ENCODE data around the gene ADGRD2.

Gene ADGRD2

GRCh38 chr9:124485201-124485600, 35.0 kb downstream of the ADGRD2 start:
- Histone ChIP-seq H2BK120ac (ENCODE audit: insufficient read depth, low read length, poor library complexity) (no peak overlapping the region), H2AFZ (ENCODE audit: insufficient read depth, low read length, poor library complexity) (no peak overlapping the region), H3K27me3 (ENCODE audit: insufficient read depth, low read length) (peaks cover 6% of the 10 kb centered on the region), H3K9me3 (ENCODE audit: insufficient read depth, low read depth, low read length) (peaks cover 5% of the 10 kb centered on the region), H3K27ac (ENCODE audit: low read depth, low read length) (no peak overlapping the region), H2BK5ac (ENCODE audit: low read depth, low read length, poor library complexity) (no peak overlapping the region), H4K91ac (ENCODE audit: low read depth, low read length) (no peak overlapping the region), H3K79me2 (ENCODE audit: control insufficient read depth, insufficient read depth, low read length, poor library complexity) (no peaks in the 10 kb centered on the region), H4K8ac (ENCODE audit: low read depth, low read length) (no peak overlapping the region), H3K4ac (ENCODE audit: low read depth, low read length) (no peak overlapping the region), H3K4me1 (ENCODE audit: control insufficient read depth in 1 of 2, insufficient read depth in 2 of 2, low read length in 2 of 2) (no peaks in the 10 kb centered on the region), H3K9ac (ENCODE audit: low read length) (no peak overlapping the region), H2AK5ac (ENCODE audit: low read length) (no peak overlapping the region), H3K14ac (ENCODE audit: low read length) (no peak overlapping the region), H3K23ac (ENCODE audit: low read length) (no peak overlapping the region), H3K4me2 (ENCODE audit: low read length) (no peak overlapping the region), H2BK12ac (ENCODE audit: low read length) (no peak overlapping the region), H3K36me3 (ENCODE audit: control insufficient read depth in 1 of 2, insufficient read depth in 2 of 2, low read length in 2 of 2) (no peaks in the 10 kb centered on the region), H4K12ac (ENCODE audit: low read depth, low read length) (no peak overlapping the region), H3K4me3 (ENCODE audit: low read depth, low read length) (no peak overlapping the region), H3K18ac (ENCODE audit: low read length) (no peak overlapping the region), H3K79me1 (ENCODE audit: low read length) (no peaks in the 10 kb centered on the region)
- WGBS (ENCODE audit: extremely low coverage, insufficient coverage, insufficient read length): no CpG with 5 or more reads among the region's 13 CpGs
- no peak for DNase-seq

- H3K79me1 ChIP-seq (ENCODE audit: low read length): no peaks in the 10 kb centered on the region
- H3K14ac ChIP-seq (ENCODE audit: low read length): no peak overlapping the region
- H3K79me2 ChIP-seq (ENCODE audit: control insufficient read depth, insufficient read depth, low read length, poor library complexity): no peaks in the 10 kb centered on the region
- no peak overlapping the region for H3K4me3 ChIP-seq (ENCODE audit: low read depth, low read length)
- peaks cover 6% of the 10 kb centered on the region for H3K27me3 ChIP-seq (ENCODE audit: insufficient read depth, low read length)
- no peak overlapping the region for H3K18ac ChIP-seq (ENCODE audit: low read length)
- H2BK120ac ChIP-seq (ENCODE audit: insufficient read depth, low read length, poor library complexity): no peak overlapping the region
- no peak overlapping the region for H4K91ac ChIP-seq (ENCODE audit: low read depth, low read length)
- no peak for DNase-seq
- no peak overlapping the region for H2BK12ac ChIP-seq (ENCODE audit: low read length)
- no peak overlapping the region for H3K4ac ChIP-seq (ENCODE audit: low read depth, low read length)
- H3K36me3 ChIP-seq (ENCODE audit: control insufficient read depth in 1 of 2, insufficient read depth in 2 of 2, low read length in 2 of 2): no peaks in the 10 kb centered on the region
- H4K8ac ChIP-seq (ENCODE audit: low read depth, low read length): no peak overlapping the region
- no peak overlapping the region for H3K23ac ChIP-seq (ENCODE audit: low read length)
- H2AFZ ChIP-seq (ENCODE audit: insufficient read depth, low read length, poor library complexity): no peak overlapping the region
- no peaks in the 10 kb centered on the region for H3K4me1 ChIP-seq (ENCODE audit: control insufficient read depth in 1 of 2, insufficient read depth in 2 of 2, low read length in 2 of 2)
- no peak overlapping the region for H3K4me2 ChIP-seq (ENCODE audit: low read length)
- no peak overlapping the region for H2BK5ac ChIP-seq (ENCODE audit: low read depth, low read length, poor library complexity)
- peaks cover 6% of the 10 kb centered on the region for H3K9me3 ChIP-seq (ENCODE audit: insufficient read depth, low read depth, low read length)
- no peak overlapping the region for H4K12ac ChIP-seq (ENCODE audit: low read depth, low read length)
- no peak overlapping the region for H3K9ac ChIP-seq (ENCODE audit: low read length)
- no CpG with 5 or more reads among the region's 15 CpGs for WGBS (ENCODE audit: extremely low coverage, insufficient coverage, insufficient read length)
- no peak overlapping the region for H3K27ac ChIP-seq (ENCODE audit: low read depth, low read length)
- H2AK5ac ChIP-seq (ENCODE audit: low read length): no peak overlapping the region
Measured at GRCh38 chr9:124485936-124486335, 35.7 kb downstream of the ADGRD2 start.

- H4K12ac ChIP-seq (ENCODE audit: low read depth, low read length): no peak overlapping the region
- no peaks in the 10 kb centered on the region for H3K79me1 ChIP-seq (ENCODE audit: low read length)
- H2BK5ac ChIP-seq (ENCODE audit: low read depth, low read length, poor library complexity): no peak overlapping the region
- H3K4me3 ChIP-seq (ENCODE audit: low read depth, low read length): no peak overlapping the region
- peaks cover 6% of the 10 kb centered on the region for H3K27me3 ChIP-seq (ENCODE audit: insufficient read depth, low read length)
- no peaks in the 10 kb centered on the region for H3K4me1 ChIP-seq (ENCODE audit: control insufficient read depth in 1 of 2, insufficient read depth in 2 of 2, low read length in 2 of 2)
- no peak for DNase-seq
- H4K8ac ChIP-seq (ENCODE audit: low read depth, low read length): no peak overlapping the region
- H3K4me2 ChIP-seq (ENCODE audit: low read length): no peak overlapping the region
- no peaks in the 10 kb centered on the region for H3K79me2 ChIP-seq (ENCODE audit: control insufficient read depth, insufficient read depth, low read length, poor library complexity)
- H4K91ac ChIP-seq (ENCODE audit: low read depth, low read length): no peak overlapping the region
- H3K9me3 ChIP-seq (ENCODE audit: insufficient read depth, low read depth, low read length): peaks cover 6% of the 10 kb centered on the region
- H2BK120ac ChIP-seq (ENCODE audit: insufficient read depth, low read length, poor library complexity): no peak overlapping the region
- no peak overlapping the region for H2AFZ ChIP-seq (ENCODE audit: insufficient read depth, low read length, poor library complexity)
- no peaks in the 10 kb centered on the region for H3K36me3 ChIP-seq (ENCODE audit: control insufficient read depth in 1 of 2, insufficient read depth in 2 of 2, low read length in 2 of 2)
- H3K9ac ChIP-seq (ENCODE audit: low read length): no peak overlapping the region
- H2BK12ac ChIP-seq (ENCODE audit: low read length): no peak overlapping the region
- no peak overlapping the region for H3K4ac ChIP-seq (ENCODE audit: low read depth, low read length)
- no peak overlapping the region for H3K27ac ChIP-seq (ENCODE audit: low read depth, low read length)
- H3K18ac ChIP-seq (ENCODE audit: low read length): no peak overlapping the region
- no CpG with 5 or more reads among the region's 17 CpGs for whole genome bisulfite sequencing (ENCODE audit: extremely low coverage, insufficient coverage, insufficient read length)
- no peak overlapping the region for H2AK5ac ChIP-seq (ENCODE audit: low read length)
- no peak overlapping the region for H3K14ac ChIP-seq (ENCODE audit: low read length)
- no peak overlapping the region for H3K23ac ChIP-seq (ENCODE audit: low read length)
Measured at GRCh38 chr9:124486778-124487259, 36.6 kb downstream of the ADGRD2 start.

DNA sequence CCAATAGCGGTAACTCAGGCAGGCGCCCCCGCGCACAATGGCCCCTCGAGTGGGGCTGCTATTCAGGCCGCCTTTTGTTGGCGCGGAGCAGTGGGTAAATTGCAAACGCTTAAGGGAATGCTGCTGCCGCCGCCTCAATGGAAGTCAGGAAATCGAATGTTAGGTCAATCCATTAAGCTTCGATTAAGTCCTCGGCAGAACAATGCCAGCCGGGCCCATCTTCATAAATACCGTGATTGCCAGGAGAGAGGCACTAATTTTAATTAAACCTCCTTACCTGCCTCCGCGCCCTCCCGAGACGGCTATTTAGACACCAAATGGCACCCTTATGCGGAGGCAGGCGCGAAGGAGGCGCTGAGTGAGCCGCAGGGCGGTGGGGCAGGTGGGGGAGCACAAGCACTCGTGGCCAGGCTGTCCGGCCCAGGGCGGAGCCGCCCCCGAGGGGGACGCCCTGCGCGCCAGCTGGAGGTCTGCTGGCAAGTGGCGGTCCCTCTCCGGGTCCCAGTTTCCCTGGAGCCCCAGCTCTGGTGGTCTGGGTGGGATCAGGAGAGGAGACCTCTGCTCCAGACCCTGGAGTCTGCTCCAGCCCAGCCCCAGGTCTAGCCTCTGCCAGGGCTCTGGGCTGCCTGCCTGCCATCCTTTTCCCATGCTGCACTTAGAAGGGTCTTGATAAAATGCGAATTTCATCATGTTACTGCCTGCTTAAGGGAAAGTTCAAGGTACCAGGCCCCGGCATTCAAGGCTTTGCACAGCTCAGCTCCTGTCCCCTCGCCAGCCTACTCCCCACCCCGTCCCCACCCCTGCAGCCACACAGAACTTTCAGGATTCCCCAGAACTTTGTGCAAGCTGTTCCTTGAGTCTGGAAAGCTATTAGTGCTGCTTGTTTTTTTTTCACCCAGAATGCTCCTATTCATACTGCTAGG, 37.3 kb downstream of the ADGRD2 start:
- no peaks in the 10 kb centered on the region for H3K79me2 ChIP-seq (ENCODE audit: control insufficient read depth, insufficient read depth, low read length, poor library complexity)
- no CpG with 5 or more reads among the region's 40 CpGs for WGBS (ENCODE audit: extremely low coverage, insufficient coverage, insufficient read length)
- no peaks in the 10 kb centered on the region for H3K36me3 ChIP-seq (ENCODE audit: control insufficient read depth in 1 of 2, insufficient read depth in 2 of 2, low read length in 2 of 2)
- H3K79me1 ChIP-seq (ENCODE audit: low read length): no peaks in the 10 kb centered on the region
- no peak overlapping the region for H3K4me3 ChIP-seq (ENCODE audit: low read depth, low read length)
- no peak overlapping the region for H3K9ac ChIP-seq (ENCODE audit: low read length)
- no peak overlapping the region for H2AFZ ChIP-seq (ENCODE audit: insufficient read depth, low read length, poor library complexity)
- H2BK120ac ChIP-seq (ENCODE audit: insufficient read depth, low read length, poor library complexity): no peak overlapping the region
- peaks cover 6% of the 10 kb centered on the region for H3K27me3 ChIP-seq (ENCODE audit: insufficient read depth, low read length)
- H2BK12ac ChIP-seq (ENCODE audit: low read length): no peak overlapping the region
- H3K9me3 ChIP-seq (ENCODE audit: insufficient read depth, low read depth, low read length): peaks cover 6% of the 10 kb centered on the region
- DNase-seq: no peak
- H3K14ac ChIP-seq (ENCODE audit: low read length): no peak overlapping the region
- no peak overlapping the region for H3K18ac ChIP-seq (ENCODE audit: low read length)
- no peak overlapping the region for H3K23ac ChIP-seq (ENCODE audit: low read length)
- H4K12ac ChIP-seq (ENCODE audit: low read depth, low read length): no peak overlapping the region
- no peak overlapping the region for H3K4ac ChIP-seq (ENCODE audit: low read depth, low read length)
- no peak overlapping the region for H2AK5ac ChIP-seq (ENCODE audit: low read length)
- no peak overlapping the region for H3K27ac ChIP-seq (ENCODE audit: low read depth, low read length)
- no peaks in the 10 kb centered on the region for H3K4me1 ChIP-seq (ENCODE audit: control insufficient read depth in 1 of 2, insufficient read depth in 2 of 2, low read length in 2 of 2)
- H4K91ac ChIP-seq (ENCODE audit: low read depth, low read length): no peak overlapping the region
- H2BK5ac ChIP-seq (ENCODE audit: low read depth, low read length, poor library complexity): no peak overlapping the region
- no peak overlapping the region for H4K8ac ChIP-seq (ENCODE audit: low read depth, low read length)
- H3K4me2 ChIP-seq (ENCODE audit: low read length): no peak overlapping the region
